GM19324 (cell line): ENCODE results near the gene SH3RF2.
"Not testable (repeated sequence)": the region's sequence is repeated elsewhere in the genome, so short reads cannot be mapped to it uniquely, and the experiment has no call there.

Experiments
- ATAC-seq: cut with Tn5 transposase; IDR thresholded peaks from one replicate; pipeline ENCODE4 v1.9.1; 2021; ENCODE audit warnings: mild to moderate bottlenecking, moderate library complexity; ENCODE audit not compliant: unreplicated experiment, low FRiP score

SH3RF2 gene

DNA sequence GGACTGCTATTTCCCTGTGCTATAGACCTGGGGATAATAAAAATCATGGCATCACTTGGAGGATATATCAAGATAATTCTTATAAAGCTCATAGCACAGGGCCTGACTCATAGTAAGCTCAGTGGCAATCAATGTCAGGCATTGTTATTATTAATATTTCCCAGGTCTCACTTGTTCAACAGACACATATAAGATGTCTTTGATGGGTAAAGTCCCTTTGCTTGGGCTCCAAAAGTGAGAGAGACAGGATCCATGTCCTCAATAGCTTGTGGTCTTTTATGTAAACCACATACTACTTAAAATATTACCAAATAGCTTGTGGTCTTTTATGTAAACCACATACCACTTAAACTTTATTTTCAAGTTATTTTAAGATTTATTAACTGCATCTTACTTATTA is 11.2 kb downstream of the SH3RF2 start:
- ATAC-seq = no peak

DNA sequence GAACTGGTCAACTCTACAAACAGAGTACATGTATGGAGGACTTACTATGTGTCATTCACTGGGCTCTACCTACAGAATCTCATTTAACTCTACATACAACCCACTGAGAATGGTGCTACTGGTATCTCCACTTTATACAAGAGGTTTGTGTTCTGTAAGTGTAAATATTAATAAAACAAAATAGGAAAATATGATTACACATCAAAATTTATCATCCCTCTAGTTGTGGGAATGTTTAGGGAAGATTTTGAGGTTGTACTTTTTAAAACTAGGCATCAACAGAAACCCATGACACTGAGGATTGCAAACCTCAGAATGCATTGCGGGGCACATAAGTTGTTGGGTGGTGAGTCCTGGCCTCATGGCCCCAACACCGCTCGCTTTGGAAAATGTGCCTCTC is 11.7 kb downstream of the SH3RF2 start:
- ATAC-seq = no peak

DNA sequence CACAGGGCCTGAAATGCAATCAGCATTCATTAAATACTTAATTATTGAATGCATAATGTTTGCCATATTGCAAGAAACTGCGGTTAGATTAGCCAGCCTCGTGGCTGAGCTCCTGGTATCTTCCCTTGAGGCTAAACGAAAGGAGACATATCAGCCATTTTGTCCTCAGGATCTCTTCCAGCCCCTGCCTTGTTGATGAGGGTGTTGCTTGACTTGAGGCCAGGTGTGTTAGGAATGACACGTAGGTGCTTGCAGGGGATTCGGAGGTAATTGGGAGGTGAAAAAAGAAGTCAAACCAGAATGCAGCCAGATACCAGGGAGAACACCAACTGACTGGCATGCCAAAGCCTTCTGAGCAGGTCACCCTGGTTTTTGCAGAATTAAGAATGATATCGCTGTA is 12.5 kb downstream of the SH3RF2 start:
- ATAC-seq = no peak

DNA sequence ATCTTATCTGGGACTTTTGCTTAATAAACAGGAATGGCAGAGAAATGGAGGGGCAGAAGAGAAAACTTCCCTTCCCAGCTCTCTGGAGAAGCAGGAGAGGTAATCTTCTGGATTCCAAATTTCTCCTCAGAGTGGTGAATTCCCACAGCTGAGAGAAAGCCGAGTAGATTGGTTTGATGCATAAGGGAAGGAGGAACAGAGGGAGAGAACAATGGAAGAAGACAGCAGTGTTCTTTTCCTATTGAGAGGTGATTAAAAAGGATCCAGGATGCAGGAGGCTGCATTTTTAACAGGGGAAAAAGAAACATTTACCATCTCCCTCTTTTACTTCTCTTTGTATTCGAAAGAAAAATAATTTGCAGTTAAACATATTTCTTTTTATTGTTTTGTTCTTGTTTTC is 13.1 kb downstream of the SH3RF2 start:
- ATAC-seq = no peak

DNA sequence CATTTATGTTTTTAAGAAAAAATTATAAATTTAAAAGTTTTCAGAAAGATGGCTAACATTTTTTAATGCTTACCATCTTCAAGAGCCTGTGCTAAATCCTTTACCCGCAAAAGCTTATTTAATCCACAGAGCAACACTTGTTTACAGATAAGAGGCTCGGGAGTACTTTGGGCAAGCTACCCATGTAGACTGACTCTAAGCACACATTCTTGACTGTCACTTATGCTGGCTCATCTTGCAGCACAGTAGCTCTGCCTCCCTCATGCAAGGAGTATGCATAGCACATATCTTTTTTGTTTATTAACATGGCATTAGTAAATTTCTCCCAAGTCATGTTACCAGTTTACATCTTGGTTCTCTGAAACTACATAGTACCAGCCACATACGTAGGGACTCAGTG is 14.7 kb downstream of the SH3RF2 start:
- no peak for ATAC-seq

DNA sequence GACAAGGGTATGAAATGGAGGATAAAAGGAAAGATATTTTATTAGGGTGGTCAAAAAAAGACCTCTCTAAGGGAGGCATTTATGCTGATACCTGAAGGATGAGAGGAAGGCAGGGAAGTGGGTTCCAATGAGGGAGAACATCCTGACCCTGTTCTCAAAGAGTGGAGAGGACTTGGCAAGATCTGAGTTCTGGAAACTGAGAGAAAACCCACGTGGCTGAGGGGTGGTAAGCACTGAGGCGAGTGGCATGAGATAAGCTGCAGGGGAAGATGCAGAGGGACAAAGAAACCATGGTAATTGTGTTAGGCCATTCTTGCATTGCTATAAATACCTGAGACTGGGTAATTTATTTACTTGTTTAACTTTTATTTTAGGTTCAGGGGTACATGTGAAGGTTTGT is 16.8 kb downstream of the SH3RF2 start:
- no peak for ATAC-seq

DNA sequence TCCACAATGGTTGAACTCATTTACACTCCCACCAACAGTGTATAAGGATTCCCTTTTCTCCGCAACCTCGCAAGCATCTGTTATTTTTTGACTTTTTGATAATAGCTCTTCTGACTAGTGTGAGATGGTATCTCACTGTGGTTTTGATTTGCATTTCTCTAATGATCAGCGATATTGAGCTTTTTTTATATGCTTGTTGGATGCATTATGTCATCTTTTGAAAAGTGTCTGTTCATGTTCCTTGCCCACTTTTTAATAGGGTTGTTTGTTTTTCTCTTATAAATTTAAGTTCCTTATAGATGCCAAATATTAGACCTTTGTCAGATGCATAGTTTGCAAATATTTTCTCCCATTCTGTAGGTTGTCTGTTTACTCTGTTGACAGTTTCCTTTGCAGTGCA is 17.8 kb downstream of the SH3RF2 start:
- not testable (repeated sequence) for ATAC-seq

DNA sequence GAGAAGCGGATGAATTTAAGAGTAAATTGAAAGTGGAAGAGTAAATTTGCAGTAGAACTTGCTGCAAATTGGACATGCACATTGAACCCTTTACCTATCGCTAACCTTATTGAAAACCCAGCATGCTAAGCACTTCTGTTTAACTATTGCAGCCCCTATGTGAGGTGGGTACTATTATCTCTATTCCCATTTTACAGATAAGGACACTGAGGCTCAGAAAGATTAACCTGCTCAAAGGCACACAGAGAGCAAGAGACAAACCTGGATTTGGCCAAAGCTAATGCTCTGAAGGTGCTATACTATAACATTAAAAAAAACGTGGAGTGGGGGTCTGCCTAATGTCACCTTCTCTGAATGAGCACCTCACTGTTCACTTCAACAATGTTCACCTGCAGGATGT is 21.0 kb downstream of the SH3RF2 start:
- ATAC-seq = no peak

DNA sequence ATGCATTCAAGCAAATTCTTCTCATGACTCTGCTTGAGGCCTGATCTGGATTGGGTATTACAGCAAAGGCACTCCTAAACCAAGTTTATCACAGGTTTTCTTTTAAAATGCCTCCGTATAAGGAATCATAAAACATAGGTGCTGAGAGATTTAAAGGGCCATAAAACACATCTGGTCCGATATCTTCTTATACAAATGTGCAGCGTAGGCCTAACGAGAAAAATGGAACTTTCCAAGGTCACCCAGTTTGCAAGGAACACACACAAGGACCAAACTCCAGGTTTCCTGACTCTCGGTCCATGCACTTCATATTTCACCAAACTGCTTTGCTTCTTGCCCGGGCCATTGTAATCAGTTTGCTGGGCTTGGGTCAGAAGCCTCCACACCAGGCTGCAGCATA is 22.1 kb downstream of the SH3RF2 start:
- no peak for ATAC-seq

DNA sequence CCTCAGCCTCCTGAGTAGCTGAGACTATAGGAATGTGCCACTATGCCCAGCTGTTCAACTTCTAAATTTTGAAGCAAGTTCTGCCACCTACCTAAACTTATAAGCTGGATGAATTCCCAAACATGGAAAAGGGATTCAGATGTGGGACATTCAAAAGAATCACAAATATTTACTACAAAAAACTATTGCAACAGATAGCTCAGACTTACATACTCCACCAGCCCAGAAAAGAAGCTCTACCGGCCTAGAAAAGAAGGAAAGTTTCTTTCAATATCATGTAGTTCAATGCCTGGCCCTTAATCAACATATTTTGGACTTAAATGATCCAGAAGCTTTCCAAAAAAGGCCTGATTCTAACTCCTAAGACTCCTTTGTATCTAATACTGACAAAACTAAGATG is 23.8 kb downstream of the SH3RF2 start:
- no peak for ATAC-seq

DNA sequence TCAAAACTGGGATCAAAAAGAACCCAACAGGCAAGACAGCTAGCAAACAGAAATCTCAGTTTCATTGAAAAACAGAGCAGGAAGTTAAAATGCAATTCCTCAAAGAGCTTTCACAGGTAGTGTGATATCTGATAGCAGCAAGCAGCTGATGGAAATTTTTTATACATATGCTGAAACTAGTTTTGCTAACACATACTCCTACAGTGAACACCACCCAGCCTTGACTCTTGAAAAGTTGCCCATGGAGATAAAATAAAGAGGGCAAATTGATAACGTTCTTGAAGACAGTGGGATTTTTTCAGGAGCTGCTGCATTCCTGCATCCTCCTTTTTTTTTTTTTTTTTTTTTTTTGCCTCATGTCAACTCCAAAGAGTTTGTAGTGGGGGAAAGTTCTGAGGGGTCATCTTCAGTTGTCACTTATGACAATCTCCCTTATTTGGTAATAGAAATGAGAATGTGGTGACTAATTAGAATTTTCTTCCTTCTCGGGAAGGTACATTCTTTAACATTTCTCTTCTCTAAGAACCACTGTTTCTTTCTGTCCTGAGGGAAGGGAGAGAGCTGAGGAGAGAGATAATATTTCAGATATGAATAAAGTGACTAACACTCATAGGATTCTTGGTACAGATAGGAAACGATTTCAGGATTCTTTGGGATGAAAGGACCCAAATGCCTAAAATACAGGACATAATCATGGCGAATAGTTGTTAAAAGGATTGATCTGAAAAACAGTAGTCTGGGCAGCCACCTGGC is 24.6 kb downstream of the SH3RF2 start:
- no peak for ATAC-seq

DNA sequence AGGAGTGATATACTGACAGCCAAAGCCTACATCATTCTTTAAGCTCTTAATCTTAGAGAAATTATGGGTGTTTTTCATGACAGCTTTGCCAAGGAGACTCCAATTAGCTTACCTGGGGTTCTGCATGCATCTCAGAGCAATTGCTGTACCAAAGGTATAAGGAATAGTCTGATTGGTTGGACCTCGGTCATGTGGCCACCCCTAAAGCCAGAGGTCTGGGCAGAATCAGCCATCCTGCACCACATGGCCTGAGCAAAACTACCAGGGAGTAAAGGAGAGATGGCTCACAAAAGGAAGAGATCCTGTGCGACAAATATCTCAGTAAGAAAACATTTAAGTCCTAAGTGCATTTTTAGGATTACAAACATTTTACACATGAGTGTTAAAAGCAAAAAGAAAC is 25.6 kb downstream of the SH3RF2 start:
- ATAC-seq = no peak

DNA sequence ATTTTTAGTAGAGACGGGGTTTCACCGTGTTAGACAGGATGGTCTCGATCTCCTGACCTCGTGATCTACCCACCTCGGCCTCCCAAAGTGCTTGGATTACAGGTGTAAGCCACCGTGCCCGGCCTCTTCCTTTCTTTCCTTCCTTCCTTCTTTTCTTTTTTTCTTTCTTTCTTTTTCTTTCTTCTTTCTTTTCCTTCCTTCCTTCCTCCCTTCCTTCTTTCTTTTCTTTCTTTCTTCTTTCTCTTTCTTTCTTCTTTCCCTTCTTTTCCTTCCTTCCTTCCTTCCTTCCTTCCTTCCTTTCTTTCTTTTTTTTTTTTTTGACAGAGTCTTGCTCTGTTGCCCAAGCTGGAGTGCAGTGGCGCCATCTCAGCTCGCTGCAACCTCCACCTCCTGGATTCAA is 27.6 kb downstream of the SH3RF2 start:
- not testable (repeated sequence) for ATAC-seq

DNA sequence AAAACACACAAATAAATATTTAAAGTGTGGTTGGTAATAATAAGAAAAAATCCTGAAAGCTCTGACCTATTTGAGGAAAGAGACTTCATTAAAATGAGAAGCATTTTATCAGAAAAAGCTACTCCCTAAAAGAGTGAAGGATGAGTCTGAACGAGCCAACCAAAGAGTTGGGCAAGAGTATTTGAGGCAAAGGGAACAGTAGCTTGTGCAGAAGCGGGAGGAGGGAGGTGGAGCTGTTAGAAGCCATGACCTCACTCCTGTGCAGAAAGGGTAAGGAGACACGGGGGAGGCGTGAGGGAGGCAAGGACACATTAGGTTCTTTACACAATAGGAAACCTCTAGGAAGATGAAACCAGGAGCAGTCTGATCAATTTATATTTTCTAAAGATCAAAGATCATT is 29.4 kb downstream of the SH3RF2 start:
- no peak for ATAC-seq

DNA sequence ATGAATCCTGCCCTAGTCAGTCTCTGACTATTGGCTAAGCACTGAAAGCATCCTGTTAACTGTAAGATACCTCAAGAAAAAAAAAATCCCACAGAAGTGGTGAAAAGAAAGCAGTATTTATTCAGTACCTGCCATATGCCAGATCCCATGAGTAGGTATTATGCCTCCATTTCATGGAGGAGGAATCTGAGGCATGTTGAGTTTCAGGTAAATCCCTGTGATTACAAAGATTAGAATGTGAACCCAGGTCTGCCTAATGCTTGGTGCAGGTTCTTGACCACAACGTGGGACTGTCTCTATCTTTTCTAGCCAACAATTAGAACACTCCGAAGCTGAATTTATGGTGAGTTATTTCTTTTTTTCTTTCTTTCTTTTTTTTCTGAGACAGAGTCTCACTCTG is 30.9 kb downstream of the SH3RF2 start:
- no peak for ATAC-seq

DNA sequence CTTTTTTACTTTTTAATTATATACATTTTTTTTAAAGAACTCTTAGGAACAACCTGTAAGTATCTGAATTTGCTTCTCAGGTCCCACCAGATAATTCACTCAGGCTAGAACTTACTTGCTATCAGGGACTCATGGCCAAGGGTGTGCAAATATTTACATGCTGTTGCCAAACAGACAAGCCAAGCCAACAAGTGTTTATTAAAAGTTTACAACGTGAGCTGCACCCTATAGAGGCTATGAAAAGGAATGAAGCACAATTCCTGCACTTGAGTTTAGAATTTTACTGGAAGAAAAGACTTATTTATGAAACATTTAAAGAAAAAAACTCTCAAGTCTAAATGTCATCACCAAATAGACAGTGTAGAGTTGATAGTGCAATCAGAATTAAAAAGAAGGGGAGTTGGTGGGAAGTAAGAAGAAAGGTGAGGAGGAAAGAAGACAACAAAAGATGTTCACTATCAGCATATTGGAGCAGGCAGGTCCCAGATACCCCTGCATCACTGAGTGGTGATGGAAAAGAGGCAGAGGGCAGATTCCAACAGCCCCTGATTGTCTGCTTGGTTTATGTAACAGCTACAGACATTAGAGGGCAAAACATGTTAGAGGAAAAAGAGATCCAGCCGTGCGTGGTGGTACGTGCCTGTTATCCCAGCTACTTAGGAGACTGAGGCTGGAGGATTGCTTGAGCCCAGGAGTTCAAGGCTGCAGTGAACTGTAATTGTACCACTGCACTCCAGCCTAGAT is 32.8 kb downstream of the SH3RF2 start:
- ATAC-seq = no peak

DNA sequence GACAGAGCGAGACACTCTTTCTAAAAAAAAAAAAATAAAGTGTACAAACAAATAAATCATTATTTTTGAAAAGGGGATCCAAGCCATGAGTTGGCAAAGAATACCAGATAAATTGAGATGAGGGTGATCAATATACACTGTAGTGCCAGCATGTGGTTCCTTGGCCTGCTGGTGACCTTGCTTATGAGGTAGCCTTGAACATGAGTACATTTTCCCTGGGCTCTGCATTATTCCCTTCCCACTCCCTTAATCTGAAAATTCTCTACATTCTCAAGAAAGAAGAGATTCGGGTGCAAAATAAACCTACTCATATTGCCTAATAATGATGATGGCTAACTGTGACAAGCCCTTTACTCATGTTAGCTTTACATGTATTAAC is 33.3 kb downstream of the SH3RF2 start:
- ATAC-seq = no peak

DNA sequence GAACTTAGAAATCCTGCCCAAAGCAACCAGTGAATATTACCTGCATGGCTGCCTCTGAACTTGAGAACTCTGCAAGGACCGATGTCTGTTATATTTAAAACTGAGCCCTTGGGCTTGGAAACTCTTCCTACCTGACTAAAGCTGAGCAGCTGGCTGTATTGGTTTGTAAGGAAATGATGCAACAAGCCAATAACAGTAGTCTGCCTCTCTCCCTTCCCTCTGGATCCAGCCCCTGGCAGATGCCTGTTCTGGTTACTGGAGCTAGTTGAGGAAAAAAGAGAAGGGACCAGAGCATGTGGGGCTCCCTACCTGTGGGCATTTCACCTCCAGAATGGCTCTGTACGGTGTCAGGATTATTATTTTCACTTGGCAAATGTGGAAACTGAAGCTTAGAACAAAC is 34.7 kb downstream of the SH3RF2 start:
- ATAC-seq = no peak

DNA sequence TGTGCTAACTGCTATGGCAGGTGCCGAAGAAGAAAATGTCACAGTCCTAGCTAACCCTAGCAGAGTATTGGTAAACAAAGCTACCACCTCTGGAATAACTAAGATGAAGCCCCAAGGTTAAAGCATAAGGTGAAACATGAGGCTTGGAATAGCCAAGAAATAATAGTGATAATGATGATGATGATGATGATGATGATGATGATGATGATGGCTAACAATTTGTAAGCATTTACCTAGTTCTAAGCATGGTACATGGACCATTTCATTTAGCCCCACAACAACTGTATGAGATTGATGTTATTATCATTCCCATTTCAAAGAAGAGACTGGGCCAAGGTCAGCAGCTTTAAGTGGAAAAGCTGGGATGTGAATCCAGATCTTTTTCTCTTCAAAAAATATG is 35.3 kb downstream of the SH3RF2 start:
- ATAC-seq = no peak

DNA sequence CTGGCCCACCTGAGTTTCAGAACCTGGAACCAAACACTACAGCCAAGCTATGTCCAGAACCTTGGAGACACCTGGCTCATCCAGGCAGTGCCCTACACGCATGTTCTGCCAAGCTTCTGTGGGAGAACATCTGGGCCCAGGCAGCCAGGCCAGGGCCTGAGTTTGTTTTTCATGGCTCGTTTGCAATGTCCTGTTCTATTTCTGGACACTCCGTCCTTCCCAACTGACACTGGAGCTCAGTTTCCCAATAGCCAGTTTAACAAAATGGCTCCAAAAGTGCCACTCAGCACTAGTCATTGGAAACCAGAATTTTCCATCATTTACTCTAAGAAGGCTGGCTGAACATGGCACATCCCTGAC is 38.6 kb downstream of the SH3RF2 start:
- no peak for ATAC-seq

DNA sequence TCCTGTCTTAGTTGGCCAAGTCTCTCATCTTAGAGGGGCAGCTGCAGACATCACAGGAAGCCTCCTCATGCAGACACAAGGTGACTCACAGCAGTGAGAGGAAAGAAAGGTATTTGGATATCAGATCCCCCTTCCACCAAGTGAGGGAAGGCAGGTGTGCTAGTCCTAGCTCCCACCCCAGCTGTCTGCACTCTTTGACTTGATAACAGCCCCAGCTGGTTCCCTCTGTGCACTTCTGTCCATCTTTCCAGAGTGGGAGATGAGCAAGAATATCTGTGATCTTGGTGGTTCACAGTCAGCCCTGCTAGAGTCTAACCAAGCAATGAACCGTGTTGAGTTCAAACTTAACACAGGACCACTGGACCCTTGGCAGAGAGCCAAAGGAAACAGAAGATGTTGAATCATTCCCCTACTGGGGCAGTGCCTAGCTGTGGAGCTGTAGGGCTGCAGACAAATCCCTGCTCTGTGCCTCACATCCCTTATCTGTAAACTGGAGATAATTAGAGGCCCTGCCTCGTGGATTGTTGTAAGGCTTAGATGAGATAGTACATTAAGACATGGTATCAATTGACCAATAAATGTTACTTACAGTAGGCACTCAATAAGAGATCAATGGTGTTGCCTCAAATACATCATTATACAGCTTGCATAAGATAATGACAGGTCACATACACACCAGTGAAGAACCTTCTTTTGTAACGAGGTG is 39.1 kb downstream of the SH3RF2 start:
- ATAC-seq = no peak
